Ishikawa (cell line): ENCODE measurements around the gene LY86.

Experiments used
- CEBPB ChIP-seq: IDR thresholded peaks from 2 replicates; pipeline ENCODE4 v1.6.1; 2012
- CREB1 ChIP-seq: IDR thresholded peaks from 2 replicates; pipeline ENCODE4 v1.6.1; 2012; ENCODE audit warnings: low read depth
- EGR1 ChIP-seq: IDR thresholded peaks from 2 replicates; pipeline ENCODE4 v1.6.1; 2012
- EP300 ChIP-seq: IDR thresholded peaks from 2 replicates; pipeline ENCODE4 v1.6.1; 2012; ENCODE audit warnings: borderline replicate concordance
- FOXM1 ChIP-seq: IDR thresholded peaks from 2 replicates; pipeline ENCODE4 v1.6.1; 2012; ENCODE audit warnings: low read depth, borderline replicate concordance
- MAX ChIP-seq: IDR thresholded peaks from 2 replicates; pipeline ENCODE4 v1.6.1; 2012
- NFIC ChIP-seq: IDR thresholded peaks from 2 replicates; pipeline ENCODE4 v1.6.1; 2012
- RAD21 ChIP-seq: IDR thresholded peaks from 2 replicates; pipeline ENCODE4 v1.6.1; 2012; ENCODE audit warnings: low read depth
- TAF1 ChIP-seq: IDR thresholded peaks from 2 replicates; pipeline ENCODE4 v1.6.1; 2012; ENCODE audit warnings: low read depth, mild to moderate bottlenecking
- TCF12 ChIP-seq: IDR thresholded peaks from 2 replicates; pipeline ENCODE4 v1.6.1; 2012; ENCODE audit warnings: low read depth
- TEAD4 ChIP-seq: IDR thresholded peaks from 2 replicates; pipeline ENCODE4 v1.6.1; 2012
- YY1 ChIP-seq: IDR thresholded peaks from 2 replicates; pipeline ENCODE4 v1.6.1; 2012; ENCODE audit warnings: low read depth
- TF ChIP-seq, protein P1 (sequence below): IDR thresholded peaks from 2 replicates; pipeline ENCODE4 v1.6.1; 2012
- TF ChIP-seq, protein P2 (sequence below): IDR thresholded peaks from 2 replicates; pipeline ENCODE4 v1.6.1; 2012; ENCODE audit warnings: low read depth, mild to moderate bottlenecking

Gene LY86

DNA sequence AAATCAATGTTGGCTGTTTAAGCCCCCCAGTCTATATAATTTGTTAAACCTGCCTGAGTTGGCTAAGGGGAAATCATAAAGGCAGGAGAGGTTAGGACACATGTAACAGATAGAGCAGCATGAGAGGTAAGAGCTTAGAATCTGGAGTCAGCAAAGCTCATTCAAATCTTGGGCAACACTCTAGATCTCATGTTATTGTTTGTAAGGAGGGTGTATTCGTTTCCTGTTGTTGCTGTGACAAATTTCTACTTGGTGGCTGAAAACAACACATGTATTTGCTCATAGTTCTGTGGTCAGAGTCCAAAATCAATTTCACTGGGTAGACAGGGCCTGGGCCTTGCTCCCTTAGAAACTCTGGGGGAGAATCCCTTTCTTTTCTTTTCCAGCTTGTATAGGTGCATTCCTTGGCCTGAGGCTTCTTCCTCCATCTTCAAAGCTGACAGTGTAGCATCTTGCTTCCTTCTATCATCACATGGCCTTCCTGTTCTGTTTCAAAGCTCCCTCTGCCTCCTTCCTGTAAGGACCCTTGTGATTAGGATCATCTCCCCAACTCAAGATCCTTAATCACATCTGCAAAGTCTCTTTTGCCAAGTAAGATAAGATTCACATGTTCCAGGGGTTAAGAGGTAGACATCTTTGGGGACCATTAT, 4.4 kb downstream of the LY86 start:
- TF ChIP-seq YY1 (no peak), EP300 (no peak), TAF1 (no peak), FOXM1 (no peak), EGR1 (no peak), TCF12 (no peak), TEAD4 (no peak), NFIC (no peak)
- TF ChIP-seq, protein P1, sequence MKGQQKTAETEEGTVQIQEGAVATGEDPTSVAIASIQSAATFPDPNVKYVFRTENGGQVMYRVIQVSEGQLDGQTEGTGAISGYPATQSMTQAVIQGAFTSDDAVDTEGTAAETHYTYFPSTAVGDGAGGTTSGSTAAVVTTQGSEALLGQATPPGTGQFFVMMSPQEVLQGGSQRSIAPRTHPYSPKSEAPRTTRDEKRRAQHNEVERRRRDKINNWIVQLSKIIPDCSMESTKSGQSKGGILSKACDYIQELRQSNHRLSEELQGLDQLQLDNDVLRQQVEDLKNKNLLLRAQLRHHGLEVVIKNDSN, result no peak
- TF ChIP-seq, protein P2, sequence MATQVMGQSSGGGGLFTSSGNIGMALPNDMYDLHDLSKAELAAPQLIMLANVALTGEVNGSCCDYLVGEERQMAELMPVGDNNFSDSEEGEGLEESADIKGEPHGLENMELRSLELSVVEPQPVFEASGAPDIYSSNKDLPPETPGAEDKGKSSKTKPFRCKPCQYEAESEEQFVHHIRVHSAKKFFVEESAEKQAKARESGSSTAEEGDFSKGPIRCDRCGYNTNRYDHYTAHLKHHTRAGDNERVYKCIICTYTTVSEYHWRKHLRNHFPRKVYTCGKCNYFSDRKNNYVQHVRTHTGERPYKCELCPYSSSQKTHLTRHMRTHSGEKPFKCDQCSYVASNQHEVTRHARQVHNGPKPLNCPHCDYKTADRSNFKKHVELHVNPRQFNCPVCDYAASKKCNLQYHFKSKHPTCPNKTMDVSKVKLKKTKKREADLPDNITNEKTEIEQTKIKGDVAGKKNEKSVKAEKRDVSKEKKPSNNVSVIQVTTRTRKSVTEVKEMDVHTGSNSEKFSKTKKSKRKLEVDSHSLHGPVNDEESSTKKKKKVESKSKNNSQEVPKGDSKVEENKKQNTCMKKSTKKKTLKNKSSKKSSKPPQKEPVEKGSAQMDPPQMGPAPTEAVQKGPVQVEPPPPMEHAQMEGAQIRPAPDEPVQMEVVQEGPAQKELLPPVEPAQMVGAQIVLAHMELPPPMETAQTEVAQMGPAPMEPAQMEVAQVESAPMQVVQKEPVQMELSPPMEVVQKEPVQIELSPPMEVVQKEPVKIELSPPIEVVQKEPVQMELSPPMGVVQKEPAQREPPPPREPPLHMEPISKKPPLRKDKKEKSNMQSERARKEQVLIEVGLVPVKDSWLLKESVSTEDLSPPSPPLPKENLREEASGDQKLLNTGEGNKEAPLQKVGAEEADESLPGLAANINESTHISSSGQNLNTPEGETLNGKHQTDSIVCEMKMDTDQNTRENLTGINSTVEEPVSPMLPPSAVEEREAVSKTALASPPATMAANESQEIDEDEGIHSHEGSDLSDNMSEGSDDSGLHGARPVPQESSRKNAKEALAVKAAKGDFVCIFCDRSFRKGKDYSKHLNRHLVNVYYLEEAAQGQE, result no peak

GRCh38 chr6:6593867-6594468, 5.4 kb downstream of the LY86 start:
- TF ChIP-seq NFIC, result no peak
- TF ChIP-seq, protein P1, result no peak
- no peak for TF ChIP-seq EGR1
- TF ChIP-seq TAF1, result no peak
- no peak for TF ChIP-seq MAX
- no peak for TF ChIP-seq CEBPB
- TF ChIP-seq, protein P2, result no peak
- TF ChIP-seq RAD21, result no peak
- no peak for TF ChIP-seq CREB1

- TF ChIP-seq EP300 (no peak), FOXM1 (no peak), TAF1 (no peak), NFIC (no peak), RAD21 (no peak), MAX (no peak), YY1 (no peak), CREB1 (no peak), TEAD4 (no peak)
- TF ChIP-seq, protein P2, result no peak
- TF ChIP-seq, protein P1, result no peak
These were observed 6.5 kb downstream of the LY86 start for GRCh38 chr6:6595025-6595424.

DNA sequence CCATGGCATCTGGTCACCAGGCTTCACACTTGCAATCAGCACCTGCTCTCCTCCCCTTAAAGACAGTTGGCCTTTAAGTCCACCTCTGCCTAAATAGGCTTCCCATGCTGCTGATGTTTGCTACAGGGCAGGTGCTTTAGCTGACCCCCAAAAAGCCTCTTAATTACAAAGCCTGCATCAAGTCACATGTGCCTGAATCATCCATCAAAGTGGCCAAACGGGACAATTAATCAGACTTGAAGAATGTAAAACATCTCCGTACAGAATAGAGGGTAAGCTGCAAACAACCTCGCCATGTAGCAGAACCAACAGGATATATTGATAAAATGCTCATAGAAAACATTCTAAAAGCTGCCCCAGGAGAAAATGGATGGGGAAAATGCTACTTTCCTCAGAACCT, 7.4 kb downstream of the LY86 start:
- TF ChIP-seq CEBPB (no peak), YY1 (no peak), MAX (no peak)
- TF ChIP-seq, protein P2, result no peak
